ENCODE data around the gene STOML1.

STOML1 gene

DNA sequence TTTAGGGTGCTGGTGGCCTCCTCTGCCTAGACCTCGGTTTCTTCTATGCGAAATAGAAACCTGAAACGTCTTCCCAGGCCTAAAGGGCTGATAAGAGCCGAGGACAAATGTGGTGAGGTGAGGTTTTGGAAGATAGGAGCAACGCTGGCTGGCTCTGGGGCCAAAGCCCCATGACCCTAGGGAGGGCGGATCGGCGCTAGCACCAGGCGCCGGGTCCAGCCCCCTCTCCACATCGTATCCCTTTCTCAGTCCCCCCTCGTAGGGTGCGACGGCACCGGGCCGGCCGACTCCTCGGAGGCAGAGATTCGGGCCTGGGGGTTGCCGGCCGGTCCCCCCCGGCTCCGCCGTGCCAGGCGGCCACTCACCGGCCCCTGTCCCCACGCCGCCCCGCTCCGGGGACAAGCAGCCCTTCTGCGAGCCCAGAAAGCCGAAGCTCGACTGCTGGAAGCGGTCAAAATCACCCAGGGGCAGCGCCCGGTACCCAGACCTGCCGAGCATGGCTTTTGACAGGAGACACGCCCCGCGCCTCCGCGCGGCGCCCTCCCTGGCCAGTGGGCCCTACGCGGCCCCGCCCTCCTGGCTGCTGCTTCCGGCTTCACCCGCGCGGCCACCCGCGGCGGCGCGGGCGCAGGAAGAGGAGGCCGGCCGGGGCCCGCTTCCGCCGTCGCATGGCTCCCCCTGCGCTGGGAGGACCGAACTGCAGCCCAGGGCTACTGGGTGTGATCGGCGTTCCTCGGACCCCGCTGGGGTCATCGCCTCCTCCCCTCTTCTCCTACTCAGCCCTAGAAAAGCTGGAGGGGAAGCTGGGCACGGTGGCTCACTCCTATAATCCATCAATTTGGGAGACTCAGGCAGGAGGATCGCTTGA is at the start of gene STOML1:
Gene STOML1, minus strand, starts transcription at position 570 of the 868 bp plus-strand sequence. Its CDS starts 72 bp downstream, at position 498.
- peak; percentile 96 for DNase-seq (ENCODE audit: low read depth)

DNA sequence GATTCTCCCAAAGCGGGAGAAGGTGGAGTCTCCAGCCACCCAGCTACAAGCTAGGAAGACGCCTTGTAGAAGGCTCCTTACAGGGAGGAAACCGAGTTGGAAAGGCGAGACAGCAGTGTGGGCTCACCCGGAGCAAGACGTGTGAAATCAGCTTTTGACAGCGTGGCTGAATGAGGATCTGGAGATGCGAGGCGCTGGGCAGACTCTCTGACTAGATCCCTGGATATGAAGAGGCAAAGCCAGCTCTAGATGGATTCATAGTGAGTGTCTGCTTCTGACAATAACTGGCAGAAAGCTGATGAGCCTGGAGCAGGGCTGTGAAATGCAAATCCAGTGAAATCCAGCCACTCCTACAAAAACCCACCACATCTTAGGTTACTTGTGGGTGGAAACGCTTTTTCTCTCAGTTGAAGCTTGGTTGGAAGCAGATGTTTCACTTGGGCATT is 49.2 kb upstream of the STOML1 start:
- DNase-seq (ENCODE audit: low read depth), result peak; percentile 49

DNA sequence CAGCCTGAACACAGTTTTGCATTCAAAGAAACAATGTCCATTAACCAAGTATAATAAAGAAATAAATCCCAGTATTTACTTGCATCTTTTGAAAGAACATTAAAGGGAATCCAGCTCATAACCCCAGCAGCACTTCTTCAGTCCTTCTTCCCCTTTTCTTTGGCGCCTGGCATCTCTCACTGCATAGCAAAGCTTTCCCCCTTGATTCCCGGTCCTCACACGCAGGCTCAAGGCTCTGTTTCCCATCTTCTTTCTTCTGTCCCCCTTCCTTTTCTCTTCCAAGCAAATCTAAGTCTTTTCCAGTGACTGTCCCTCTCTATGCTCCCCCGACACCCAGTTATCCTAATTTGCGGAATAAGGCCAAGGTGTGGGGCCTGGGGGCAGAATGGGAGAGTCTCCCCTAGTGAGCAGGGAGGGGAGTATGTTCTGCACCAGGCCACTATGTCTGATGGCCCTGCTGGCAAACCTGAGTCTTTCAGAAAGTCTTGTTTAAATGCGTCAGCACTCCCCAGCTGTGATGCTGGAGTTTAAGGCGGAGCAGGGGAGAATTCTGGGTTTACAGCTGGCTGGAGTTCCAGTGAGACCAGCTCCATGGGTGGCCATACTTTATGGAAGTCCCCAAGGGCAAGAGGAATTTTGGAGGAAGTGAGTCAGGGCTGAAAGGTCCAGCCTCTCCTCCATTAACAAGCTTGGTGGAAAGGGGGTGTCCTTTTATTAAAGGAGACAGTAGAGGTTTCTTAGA is 48.2 kb upstream of the STOML1 start:
- DNase-seq (ENCODE audit: low read depth), result peak; percentile 97

- DNase-seq (ENCODE audit: low read depth), result no peak
These were observed 47.5 kb upstream of the STOML1 start for GRCh38 chr15:74039656-74040010.

DNA sequence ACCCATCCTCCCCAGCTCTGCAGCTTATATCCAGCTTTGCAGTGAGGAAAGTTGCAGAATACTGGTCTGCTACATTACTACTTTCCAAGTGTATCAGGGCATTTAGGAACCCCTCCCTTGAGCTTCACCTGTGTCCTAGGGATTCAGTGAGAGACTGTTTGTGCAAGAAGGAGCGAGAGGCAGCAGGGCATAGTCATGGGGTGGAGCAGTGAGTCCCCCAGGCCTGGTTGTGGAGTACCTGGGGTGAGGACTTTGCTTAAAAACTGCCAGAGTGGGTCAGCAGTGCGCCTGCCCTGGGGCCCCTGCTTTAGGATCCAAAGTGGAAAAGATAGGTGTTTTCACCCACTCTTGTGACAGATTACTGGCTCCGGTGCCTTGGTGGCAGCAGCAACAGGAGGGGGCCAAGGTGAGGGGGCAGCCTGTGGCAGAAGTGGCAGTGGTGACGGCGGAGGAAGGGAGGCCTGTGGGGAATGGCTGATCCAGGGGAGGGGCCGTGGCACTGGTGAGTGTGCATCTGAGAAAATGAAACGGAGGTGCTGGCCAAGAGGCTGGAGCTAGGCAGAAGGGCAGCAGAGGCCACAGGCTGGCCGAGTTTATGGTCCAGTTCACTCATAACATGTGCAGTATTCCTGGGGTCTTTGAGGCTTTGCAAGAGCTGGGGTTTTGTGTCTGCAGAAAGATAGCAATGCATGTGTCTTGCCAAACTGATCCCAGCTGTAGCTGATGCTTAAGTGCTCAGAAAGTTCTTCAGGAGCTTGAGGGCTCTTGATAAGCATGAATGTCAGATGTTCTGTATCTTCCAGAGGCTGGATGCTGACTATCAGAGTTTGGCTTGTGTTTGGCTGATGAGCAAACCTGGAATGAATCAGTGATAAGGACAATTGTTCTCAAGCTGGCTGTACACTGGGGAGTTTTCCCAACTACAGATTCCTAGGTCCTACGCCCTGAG is 46.9 kb upstream of the STOML1 start:
- DNase-seq (ENCODE audit: low read depth), result peak; percentile 22

- no peak for DNase-seq (ENCODE audit: low read depth)
These were observed 45.3 kb upstream of the STOML1 start for GRCh38 chr15:74037171-74038117.

DNA sequence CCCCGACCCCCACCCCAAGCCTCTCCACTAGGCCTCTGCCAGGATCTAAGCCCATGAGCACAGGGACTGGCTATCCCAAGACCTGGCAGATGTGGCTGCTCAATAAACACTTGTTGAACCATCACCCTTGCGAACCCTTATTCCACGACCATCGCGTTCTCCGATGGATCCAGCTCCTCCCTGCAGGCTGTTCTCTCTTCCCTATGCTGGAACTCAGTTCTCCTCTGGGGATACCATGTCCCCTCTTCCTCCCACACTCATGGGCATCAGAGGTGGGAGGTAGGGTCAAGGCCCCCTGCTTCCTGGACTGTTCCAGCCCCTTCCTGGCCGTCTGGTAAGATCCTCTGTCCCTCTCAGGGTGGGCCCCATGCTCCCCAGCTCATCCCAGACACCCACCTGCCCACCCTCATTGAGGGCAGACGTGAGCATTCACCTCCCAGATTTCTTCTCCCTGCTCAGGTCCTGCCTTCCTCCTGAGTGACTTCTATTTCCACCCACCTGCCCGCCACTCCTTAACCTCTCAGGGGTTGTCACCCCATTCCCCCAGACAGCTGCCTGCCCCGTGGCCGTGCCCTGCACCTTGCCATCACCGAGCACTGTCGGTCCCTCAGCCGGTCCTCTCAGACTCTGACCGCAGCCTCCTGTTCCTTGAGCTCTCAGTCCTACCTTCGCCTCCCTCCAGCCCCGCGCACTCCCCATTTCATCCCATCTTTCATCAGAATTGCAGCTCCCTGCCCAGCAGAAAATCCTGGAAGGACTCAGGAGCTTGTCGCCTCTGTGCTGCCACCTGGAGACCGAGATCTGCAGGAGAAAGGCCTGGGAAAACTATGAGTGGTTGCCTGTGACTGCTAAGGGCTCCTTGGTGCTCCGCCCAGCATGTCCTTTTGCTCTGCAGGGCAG is 44.4 kb upstream of the STOML1 start:
- peak; percentile 59 for DNase-seq (ENCODE audit: low read depth)

- no peak for DNase-seq (ENCODE audit: low read depth)
These were observed 43.3 kb upstream of the STOML1 start for GRCh38 chr15:74035121-74036017.

DNA sequence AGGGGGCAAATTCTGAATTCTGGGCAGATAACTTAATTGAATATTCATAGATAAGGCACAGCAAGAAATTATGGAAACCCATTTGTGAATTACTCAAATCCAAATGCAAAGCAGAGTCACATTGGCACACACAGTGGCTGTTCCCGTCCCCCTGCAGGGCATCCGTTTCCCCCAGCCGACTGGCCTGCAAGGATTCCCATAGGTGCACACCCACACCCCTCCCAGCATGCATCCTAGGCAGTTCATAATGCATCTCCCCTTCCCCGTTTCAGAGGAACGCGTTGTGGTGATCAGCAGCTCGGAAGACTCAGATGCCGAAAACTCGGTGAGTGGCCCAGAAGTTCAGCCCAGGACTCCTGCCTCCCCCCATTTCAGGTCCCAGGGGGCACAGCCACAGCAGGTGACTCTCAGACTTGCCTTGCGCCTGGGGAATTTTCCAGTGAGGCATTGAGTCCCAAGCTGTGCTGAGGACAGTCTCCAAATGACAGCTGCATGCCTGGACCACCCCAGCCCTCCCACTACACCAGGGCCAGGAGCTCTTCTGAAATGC is 42.2 kb upstream of the STOML1 start:
- no peak for DNase-seq (ENCODE audit: low read depth)

DNA sequence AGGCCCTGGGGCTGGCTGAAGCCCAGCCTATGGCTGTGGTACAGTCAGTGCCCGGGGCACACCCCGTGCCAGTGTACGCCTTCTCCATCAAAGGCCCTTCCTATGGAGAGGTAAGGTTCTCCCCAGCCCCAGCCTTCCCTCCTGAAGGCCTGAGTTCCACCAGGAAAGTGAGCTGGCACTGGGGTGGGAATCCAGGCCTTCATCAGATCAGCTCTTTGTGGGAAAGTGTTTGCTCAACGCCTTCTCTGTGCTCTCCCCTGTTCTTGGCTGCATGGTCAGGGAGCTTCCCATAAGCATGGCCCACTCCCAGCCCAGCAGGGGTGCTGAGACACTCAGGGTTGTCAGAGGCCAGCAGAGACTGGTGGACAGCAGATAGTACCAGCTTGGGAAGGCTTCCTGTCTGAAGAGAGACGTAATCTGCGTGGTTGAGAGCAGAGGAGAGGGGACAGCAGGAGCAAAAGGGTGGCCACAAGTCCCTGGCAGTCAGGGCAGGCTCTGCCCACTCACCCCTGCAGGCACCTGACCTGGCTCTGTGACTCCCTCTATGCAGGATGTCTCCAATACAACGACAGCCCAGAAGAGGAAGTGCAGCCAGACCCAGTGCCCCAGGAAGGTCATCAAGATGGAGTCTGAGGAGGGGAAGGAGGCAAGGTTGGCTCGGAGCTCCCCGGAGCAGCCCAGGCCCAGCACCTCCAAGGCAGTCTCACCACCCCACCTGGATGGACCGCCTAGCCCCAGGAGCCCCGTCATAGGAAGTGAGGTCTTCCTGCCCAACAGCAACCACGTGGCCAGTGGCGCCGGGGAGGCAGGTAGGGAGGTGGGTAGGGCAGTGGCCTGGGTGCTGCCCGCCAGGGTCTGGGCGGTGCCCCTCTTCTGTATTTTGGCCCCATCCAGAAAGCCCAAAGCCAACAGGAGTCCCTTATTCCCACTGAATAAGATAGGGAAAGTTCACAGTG is 40.8 kb upstream of the STOML1 start:
- DNase-seq (ENCODE audit: low read depth), result no peak

GRCh38 chr15:74032046-74032445 is 40.0 kb upstream of the STOML1 start:
- no peak for DNase-seq (ENCODE audit: low read depth)

- DNase-seq (ENCODE audit: low read depth), result no peak
These were observed 36.6 kb upstream of the STOML1 start for GRCh38 chr15:74028646-74029045.

- DNase-seq (ENCODE audit: low read depth), result no peak
These were observed 35.6 kb upstream of the STOML1 start for GRCh38 chr15:74027688-74028087.

GRCh38 chr15:74025436-74025835 is 33.3 kb upstream of the STOML1 start:
- DNase-seq (ENCODE audit: low read depth), result no peak

DNA sequence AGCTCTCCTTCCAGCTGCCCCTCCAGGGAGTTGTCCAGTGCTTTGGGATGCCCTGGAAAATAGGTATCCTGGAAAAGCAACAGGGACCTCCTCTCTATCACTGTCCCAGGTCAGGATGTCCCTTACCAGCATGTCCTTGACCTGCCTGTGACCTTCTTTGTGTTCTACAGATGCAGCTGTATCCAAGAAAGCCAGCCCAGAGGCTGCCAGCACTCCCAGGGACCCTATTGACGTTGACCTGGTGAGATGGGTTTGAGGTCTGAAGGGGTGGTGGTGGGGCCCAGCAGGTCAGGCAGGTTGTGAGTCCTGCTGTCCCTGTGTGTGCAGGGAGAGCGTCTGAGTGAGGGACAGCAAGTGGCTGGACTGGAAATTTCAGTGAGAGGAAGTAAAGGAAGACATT is 32.6 kb upstream of the STOML1 start:
- no peak for DNase-seq (ENCODE audit: low read depth)

DNA sequence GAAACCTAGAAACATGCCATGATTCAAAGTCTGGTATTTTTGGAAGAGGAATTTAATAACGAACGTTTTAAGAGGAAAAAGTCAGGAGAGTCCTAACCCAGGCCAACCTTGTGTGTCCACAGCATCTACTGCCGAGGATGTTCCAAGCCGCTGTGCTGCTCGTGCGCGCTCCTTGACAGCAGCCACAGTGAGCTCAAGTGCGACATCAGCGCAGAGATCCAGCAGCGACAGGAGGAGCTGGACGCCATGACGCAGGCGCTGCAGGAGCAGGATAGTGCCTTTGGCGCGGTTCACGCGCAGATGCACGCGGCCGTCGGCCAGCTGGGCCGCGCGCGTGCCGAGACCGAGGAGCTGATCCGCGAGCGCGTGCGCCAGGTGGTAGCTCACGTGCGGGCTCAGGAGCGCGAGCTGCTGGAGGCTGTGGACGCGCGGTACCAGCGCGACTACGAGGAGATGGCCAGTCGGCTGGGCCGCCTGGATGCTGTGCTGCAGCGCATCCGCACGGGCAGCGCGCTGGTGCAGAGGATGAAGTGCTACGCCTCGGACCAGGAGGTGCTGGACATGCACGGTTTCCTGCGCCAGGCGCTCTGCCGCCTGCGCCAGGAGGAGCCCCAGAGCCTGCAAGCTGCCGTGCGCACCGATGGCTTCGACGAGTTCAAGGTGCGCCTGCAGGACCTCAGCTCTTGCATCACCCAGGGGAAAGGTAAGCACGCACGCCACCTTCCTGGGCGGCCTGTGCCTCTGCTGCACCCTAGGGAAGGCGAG is 30.8 kb upstream of the STOML1 start:
- DNase-seq (ENCODE audit: low read depth), result no peak

GRCh38 chr15:74019734-74020133 is 27.6 kb upstream of the STOML1 start:
- DNase-seq (ENCODE audit: low read depth), result no peak

Measured in fibroblast of gingiva (primary cell).